IMR-90 (cell line): ENCODE results near the gene ATP11A.

Experiments used
- POLR2A ChIP-seq: IDR thresholded peaks from 2 replicates; pipeline ENCODE4 v1.6.1; 2012; ENCODE audit warnings: mild to moderate bottlenecking, low read depth, low read length
- TF ChIP-seq, protein P1 (sequence below): conservative IDR thresholded peaks from 2 replicates; pipeline ENCODE4 v1.5.1; 2012; ENCODE audit warnings: mild to moderate bottlenecking, low read depth, low read length, improper control_type of control experiment

DNA sequence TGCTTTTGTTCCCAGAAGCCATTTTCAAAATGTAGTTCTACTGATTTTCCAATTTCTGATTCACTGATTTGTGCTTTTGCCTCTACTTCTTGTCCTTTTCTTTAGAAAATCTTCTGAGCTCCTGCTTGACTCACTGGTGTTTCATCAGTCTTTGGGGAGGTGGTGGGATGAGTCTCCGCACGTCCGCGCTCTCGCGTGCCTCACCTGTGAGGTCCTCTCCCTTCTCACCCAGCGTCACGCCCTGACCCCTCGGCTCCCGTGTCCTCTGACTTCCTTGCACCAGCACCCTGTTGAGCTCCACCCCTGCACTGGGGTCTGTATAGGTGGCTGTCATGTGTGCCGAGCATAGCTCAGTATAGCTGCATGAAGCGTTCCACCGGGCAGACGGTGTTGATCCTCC, 226.5 kb downstream of the ATP11A start:
- TF ChIP-seq, protein P1, sequence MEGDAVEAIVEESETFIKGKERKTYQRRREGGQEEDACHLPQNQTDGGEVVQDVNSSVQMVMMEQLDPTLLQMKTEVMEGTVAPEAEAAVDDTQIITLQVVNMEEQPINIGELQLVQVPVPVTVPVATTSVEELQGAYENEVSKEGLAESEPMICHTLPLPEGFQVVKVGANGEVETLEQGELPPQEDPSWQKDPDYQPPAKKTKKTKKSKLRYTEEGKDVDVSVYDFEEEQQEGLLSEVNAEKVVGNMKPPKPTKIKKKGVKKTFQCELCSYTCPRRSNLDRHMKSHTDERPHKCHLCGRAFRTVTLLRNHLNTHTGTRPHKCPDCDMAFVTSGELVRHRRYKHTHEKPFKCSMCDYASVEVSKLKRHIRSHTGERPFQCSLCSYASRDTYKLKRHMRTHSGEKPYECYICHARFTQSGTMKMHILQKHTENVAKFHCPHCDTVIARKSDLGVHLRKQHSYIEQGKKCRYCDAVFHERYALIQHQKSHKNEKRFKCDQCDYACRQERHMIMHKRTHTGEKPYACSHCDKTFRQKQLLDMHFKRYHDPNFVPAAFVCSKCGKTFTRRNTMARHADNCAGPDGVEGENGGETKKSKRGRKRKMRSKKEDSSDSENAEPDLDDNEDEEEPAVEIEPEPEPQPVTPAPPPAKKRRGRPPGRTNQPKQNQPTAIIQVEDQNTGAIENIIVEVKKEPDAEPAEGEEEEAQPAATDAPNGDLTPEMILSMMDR: no peak
- no peak for TF ChIP-seq POLR2A
